GM12878 (cell line): ENCODE measurements around the gene SECISBP2. TPM values are rescaled to one million over a fixed set of nuclear protein-coding genes. Genes with fewer than 3 reads are reported as not detected.

Experiments
- ATAC-seq: fragments of 200-7000 bp; cut with Tn5 transposase; 3 replicates; pipeline ENCODE4 v1.9.1; 2020; ENCODE audit warnings: mild to moderate bottlenecking, moderate library complexity
- BruUV-seq: library from RNA; stranded (reverse); fragments of 400-500 nt; replicated peaks from 2 replicates; lab custom pipeline; 2021; lab: Mats Ljungman, UMichigan
- CTCF ChIA-PET: fragments of 300-600 bp; sonication (Branson Sonifier 250); formaldehyde crosslinking; extraction: SDS; loops from one replicate; lab custom pipeline; 2021; ENCODE audit warnings: inconsistent platforms; lab: Yijun Ruan, JAX
- POLR2A ChIA-PET: fragments of 350-600 bp; formaldehyde crosslinking; extraction: SDS; loops from one replicate; lab custom pipeline; 2021; ENCODE audit warnings: inconsistent platforms; lab: Charles Lee
- RAD21 ChIA-PET: fragments of 300-600 bp; sonication (Branson Sonifier 250); formaldehyde crosslinking; loops from one replicate; lab custom pipeline; 2023; ENCODE audit warnings: antibody characterized with exemption; ENCODE audit not compliant: unreplicated experiment; lab: Charles Lee
- SMC1A ChIA-PET: fragments of 300-600 bp; sonication (Branson Sonifier 250); formaldehyde crosslinking; loops from one replicate; lab custom pipeline; 2023; ENCODE audit not compliant: unreplicated experiment, uncharacterized antibody; lab: Charles Lee
- DNase-seq: peaks from one replicate; pipeline ENCODE4 v3.0.0-alpha.2; 2011; ENCODE audit warnings: low read depth, low spot score
- FAIRE-seq: peaks from 3 replicates; lab custom pipeline; 2011; peaks lifted over from hg19 to GRCh38; lab: Jason Lieb, UNC
- H2AFZ ChIP-seq: 2 replicates; pipeline ENCODE4 v1.6.0; 2011; ENCODE audit warnings: low read depth, low read length, control low read depth; ENCODE audit not compliant: control insufficient read depth
- H3K27ac ChIP-seq: 2 replicates; pipeline ENCODE4 v1.5.1; 2011; ENCODE audit warnings: control low read depth; ENCODE audit not compliant: control insufficient read depth, insufficient read depth
- H3K27me3 ChIP-seq, 2 experiments: replicated peaks in 1 of 2; 2 replicates each; pipeline versions ENCODE4 v1.6.0 to v1.6.1; 2011; ENCODE audit warnings: low read length in 1 of 2; ENCODE audit not compliant: control insufficient read depth in 2 of 2, insufficient read depth in 2 of 2
- H3K36me3 ChIP-seq, 2 experiments: 2 replicates each; pipeline ENCODE4 v1.5.1; 2011; ENCODE audit warnings: low read length in 1 of 2; ENCODE audit not compliant: control insufficient read depth in 2 of 2, insufficient read depth in 2 of 2
- H3K4me1 ChIP-seq: 2 replicates; pipeline ENCODE4 v1.6.1; 2011; ENCODE audit warnings: mild to moderate bottlenecking, low read length, moderate library complexity, mixed read lengths; ENCODE audit not compliant: control insufficient read depth, insufficient read depth
- H3K4me2 ChIP-seq: 2 replicates; pipeline ENCODE4 v1.6.0; 2011; ENCODE audit warnings: control low read depth; ENCODE audit not compliant: control insufficient read depth, insufficient read depth
- H3K4me3 ChIP-seq: fragments of 200-600 bp; sonication (generic); 2 replicates; pipeline ENCODE4 v1.5.1; 2016
- H3K79me2 ChIP-seq: 2 replicates; pipeline ENCODE4 v1.6.0; 2011; ENCODE audit warnings: low read length; ENCODE audit not compliant: control insufficient read depth, insufficient read depth
- H3K9ac ChIP-seq: 2 replicates; pipeline ENCODE4 v1.8.0; 2011; ENCODE audit warnings: low read length, control low read depth, mixed read lengths; ENCODE audit not compliant: control insufficient read depth, insufficient read depth
- H3K9me3 ChIP-seq: replicated peaks from 3 replicates; pipeline ENCODE4 v1.5.1; 2011; ENCODE audit warnings: mild to moderate bottlenecking, low read length; ENCODE audit not compliant: control insufficient read depth, insufficient read depth
- H4K20me1 ChIP-seq: 2 replicates; pipeline ENCODE4 v1.6.0; 2011; ENCODE audit not compliant: control insufficient read depth, insufficient read depth
- CEBPB ChIP-seq, 2 experiments: fragments of 150-350 bp in 1 of 2; IDR thresholded peaks; 2 replicates each; pipeline ENCODE4 v1.6.1; 2012 to 2014; ENCODE audit warnings: low read depth in 2 of 2, low read length in 2 of 2, borderline replicate concordance in 1 of 2, inconsistent platforms in 1 of 2
- EGR1 ChIP-seq, 2 experiments: IDR thresholded peaks; 1 replicate in 1 of 2; 2 replicates in 1 of 2; pipeline ENCODE4 v1.6.1; 2011 to 2012; ENCODE audit warnings: low read depth in 2 of 2, low read length in 2 of 2, borderline replicate concordance in 1 of 2, mild to moderate bottlenecking in 1 of 2, moderate library complexity in 1 of 2
- EP300 ChIP-seq, 2 experiments: fragments of 150-350 bp in 1 of 2; IDR thresholded peaks; 2 replicates each; pipeline ENCODE4 v1.6.1; 2011 to 2012; ENCODE audit warnings: low read depth in 2 of 2, low read length in 2 of 2, borderline replicate concordance in 1 of 2, improper control_type of control experiment in 1 of 2, inconsistent platforms in 1 of 2; ENCODE audit not compliant: control insufficient read depth in 1 of 2
- FOS ChIP-seq: IDR thresholded peaks from 3 replicates; pipeline ENCODE4 v1.6.1; 2011; ENCODE audit warnings: borderline replicate concordance; ENCODE audit not compliant: insufficient read length; ENCODE audit errors: extremely low read depth
- FOXK2 ChIP-seq: fragments of 450-650 bp; IDR thresholded peaks from 2 replicates; pipeline ENCODE4 v1.6.1; 2017; ENCODE audit warnings: mild to moderate bottlenecking, moderate library complexity
- KLF5 ChIP-seq: fragments of 450-650 bp; IDR thresholded peaks from 2 replicates; pipeline ENCODE4 v1.6.1; 2014; ENCODE audit warnings: mild to moderate bottlenecking; ENCODE audit not compliant: partially characterized antibody
- NFIC ChIP-seq: IDR thresholded peaks from 2 replicates; pipeline ENCODE4 v1.6.1; 2012; ENCODE audit warnings: low read depth, mild to moderate bottlenecking, inconsistent platforms, low read length, moderate library complexity
- NFXL1 ChIP-seq: fragments of 450-650 bp; IDR thresholded peaks from 2 replicates; pipeline ENCODE4 v1.6.1; 2017; ENCODE audit warnings: antibody characterized with exemption, mild to moderate bottlenecking, borderline replicate concordance
- PML ChIP-seq: IDR thresholded peaks from 2 replicates; pipeline ENCODE4 v1.6.1; 2012; ENCODE audit warnings: low read length, inconsistent platforms
- SIX5 ChIP-seq: IDR thresholded peaks from 2 replicates; pipeline ENCODE4 v1.6.1; 2011; ENCODE audit warnings: mild to moderate bottlenecking, low read depth, low read length, moderate library complexity; ENCODE audit not compliant: severe bottlenecking
- STAT1 ChIP-seq: fragments of 450-650 bp; conservative IDR thresholded peaks from 2 replicates; pipeline ENCODE4 v1.6.1; 2014; ENCODE audit warnings: antibody characterized with exemption, mild to moderate bottlenecking
- ZNF207 ChIP-seq: fragments of 450-650 bp; IDR thresholded peaks from 2 replicates; pipeline ENCODE4 v1.6.1; 2014; ENCODE audit warnings: antibody characterized with exemption, mild to moderate bottlenecking, borderline replicate concordance
- WGBS: methylation state at CpG from one replicate; pipeline ENCODE4 v1.1.6; 2016; ENCODE audit warnings: low lambda C conversion rate; ENCODE audit not compliant: insufficient replicate concordance, insufficient coverage; ENCODE audit errors: missing lambda C conversion rate; 5-methylcytosine and 5-hydroxymethylcytosine counted together
- in situ Hi-C: fragments of 300-500 bp; cut with MboI; formaldehyde crosslinking; loops from 9 replicates; pipeline ENCODE4 v1.14.3; 2018; ENCODE audit warnings: mixed read lengths
- intact Hi-C: fragments of 100-400 bp; cut with micrococcal nuclease; formaldehyde crosslinking; loops from one replicate; pipeline ENCODE4 v1.14.2; 2022; ENCODE audit not compliant: unreplicated experiment
- polyA plus RNA-seq, 11 experiments: library from polyadenylated mRNA; depleted of rRNA in 4 of 11; unstranded in 6 of 11; stranded (reverse) in 5 of 11; fragments of >200 nt; fragmentation: Nextera tagmentation in 4 of 11; fragmentation: Illumina TruSeq in 1 of 11; extraction: Ambion mirVana in 4 of 11; extraction: Trizol in 1 of 11; gene quantifications; 1 replicate in 1 of 11; 2 replicates in 10 of 11; pipeline versions ENCODE4 v1.2.1 to v1.2.3, GENCODE V29; 2011 to 2016; ENCODE audit warnings: inconsistent platforms in 2 of 11, missing spikeins in 2 of 11, low read depth in 1 of 11
- total RNA-seq, 4 experiments: library from RNA; depleted of rRNA in 3 of 4; stranded (reverse); fragments of >200 nt in 3 of 4; fragmentation: Illumina TruSeq in 1 of 4; extraction: Trizol in 1 of 4; gene quantifications; 2 replicates each; pipeline versions ENCODE4 v1.2.1 to v1.2.3, GENCODE V29; 2013 to 2021
- TF ChIP-seq, protein P1 (sequence below): IDR thresholded peaks from 2 replicates; pipeline ENCODE4 v1.6.1; 2011; ENCODE audit warnings: low read depth, mild to moderate bottlenecking, low read length, moderate library complexity, borderline replicate concordance; ENCODE audit errors: extremely low read depth
- TF ChIP-seq, protein P2 (sequence below): fragments of 450-650 bp; formaldehyde crosslinking; IDR thresholded peaks from 2 replicates; pipeline ENCODE4 v1.5.0; 2022; ENCODE audit warnings: mild to moderate bottlenecking, missing genetic modification characterization
- TF ChIP-seq, protein P3 (sequence below): fragments of 450-650 bp; formaldehyde crosslinking; IDR thresholded peaks from 2 replicates; pipeline ENCODE4 v1.4.0; 2022; ENCODE audit warnings: mild to moderate bottlenecking, moderate library complexity

Gene SECISBP2
- total and polyA plus RNA-seq, 10 of the 15 experiments (the other 5 are each of a cell fraction or from before 2014, with no cell fraction given): 4.6 to 50.5 (median 31.9) TPM

DNA sequence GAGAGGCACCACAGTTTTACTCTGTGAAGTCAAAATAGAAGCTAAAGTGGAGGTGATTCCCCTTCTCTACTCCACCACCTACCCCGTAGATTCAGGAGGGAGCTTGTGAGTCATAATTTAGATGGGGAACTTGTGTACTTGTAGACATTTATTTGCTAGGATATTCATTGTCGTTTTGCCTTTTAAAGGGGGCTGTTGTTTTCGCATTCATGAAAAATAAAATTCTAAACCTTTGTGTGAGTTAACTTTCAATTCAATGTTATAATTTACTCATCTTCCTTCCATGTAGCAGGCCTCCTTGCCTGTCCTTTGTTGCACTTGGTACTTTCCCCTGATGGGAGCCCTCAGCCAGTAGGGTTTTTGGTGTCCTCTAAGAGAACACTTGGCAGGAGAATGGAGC lies 22.0 kb downstream of the SECISBP2 start:
- H3K79me2 ChIP-seq: no peaks in the 10 kb centered on the region; the same call in 1 of the 2 replicates
- H3K4me3 ChIP-seq: peak overlapping the region; percentile 37; the same call in 1 of the 2 replicates
- in situ Hi-C loops (no loop called here), intact Hi-C loops (no loop called here)
- peaks cover 22% of the 10 kb centered on the region for H3K4me1 ChIP-seq
- peak overlapping the region; percentile 80 for H3K4me2 ChIP-seq
- ChIA-PET POLR2A (interaction anchor here (1.2 to 1.4 kb wide), 2 partner anchors 13 to 70 kb away, joined by 4 read pairs; no protein-coding TSS in a partner anchor), SMC1A (interaction anchor here (0.6 to 2.2 kb wide), 11 partner anchors 8 to 258 kb away, joined by 3 to 20 read pairs (median 3); no protein-coding TSS in a partner anchor), CTCF (interaction anchor here (0.9 to 1.5 kb wide), 3 partner anchors 9 to 209 kb away, joined by 3 to 7 read pairs (median 5); no protein-coding TSS in a partner anchor), RAD21 (interaction anchor here (0.5 to 2.1 kb wide), 12 partner anchors 9 to 209 kb away, joined by 3 to 18 read pairs (median 4); partner anchors contain the start of gene SECISBP2)
- FAIRE-seq (peak; percentile 85), DNase-seq (peak; percentile 45), ATAC-seq (peak; percentile 97)
- peak overlapping the region; percentile 57; the same call in 1 of the 2 replicates for H3K9ac ChIP-seq
- no peaks in the 10 kb centered on the region for H3K27me3 ChIP-seq
- peaks cover 2% of the 10 kb centered on the region; the same call in 1 of the 3 replicates for H3K9me3 ChIP-seq
- peak overlapping the region; percentile 85 for H3K27ac ChIP-seq
- peaks cover 4 to 26% of the 10 kb centered on the region in 2 experiments; a peak in 3 of 4 replicates for H3K36me3 ChIP-seq
- WGBS: 3% methylated on average over 3 of the region's 3 CpGs
- no peak overlapping the region; the same call in 1 of the 2 replicates for H2AFZ ChIP-seq
- no peaks in the 10 kb centered on the region for H4K20me1 ChIP-seq
- BruUV-seq: no TSS peak
- TF ChIP-seq FOXK2 (peak; percentile 88), STAT1 (no peak), ZNF207 (no peak), KLF5 (peak; percentile 89), CEBPB (IDR thresholded peaks at IDR 0.05; ENCODE audit: borderline replicate concordance in 1 of 2, low read depth in 2 of 2, low read length in 2 of 2) (no peak), FOS (no peak), NFIC (0 out of 2 replicates have a peak, but pooled peaks have one; percentile 4), EP300 (IDR thresholded peaks at IDR 0.05; ENCODE audit: borderline replicate concordance in 1 of 2, control insufficient read depth in 1 of 2, low read depth in 2 of 2, low read length in 2 of 2) (no peak), EGR1 (IDR thresholded peaks at IDR 0.05; ENCODE audit: borderline replicate concordance in 1 of 2, low read depth in 2 of 2, low read length in 2 of 2) (no peak), PML (0 out of 2 replicates have a peak, but pooled peaks have one; percentile 30), SIX5 (no peak), NFXL1 (no peak)
- TF ChIP-seq, protein P1, sequence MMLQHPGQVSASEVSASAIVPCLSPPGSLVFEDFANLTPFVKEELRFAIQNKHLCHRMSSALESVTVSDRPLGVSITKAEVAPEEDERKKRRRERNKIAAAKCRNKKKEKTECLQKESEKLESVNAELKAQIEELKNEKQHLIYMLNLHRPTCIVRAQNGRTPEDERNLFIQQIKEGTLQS: no peak
- TF ChIP-seq, protein P2, sequence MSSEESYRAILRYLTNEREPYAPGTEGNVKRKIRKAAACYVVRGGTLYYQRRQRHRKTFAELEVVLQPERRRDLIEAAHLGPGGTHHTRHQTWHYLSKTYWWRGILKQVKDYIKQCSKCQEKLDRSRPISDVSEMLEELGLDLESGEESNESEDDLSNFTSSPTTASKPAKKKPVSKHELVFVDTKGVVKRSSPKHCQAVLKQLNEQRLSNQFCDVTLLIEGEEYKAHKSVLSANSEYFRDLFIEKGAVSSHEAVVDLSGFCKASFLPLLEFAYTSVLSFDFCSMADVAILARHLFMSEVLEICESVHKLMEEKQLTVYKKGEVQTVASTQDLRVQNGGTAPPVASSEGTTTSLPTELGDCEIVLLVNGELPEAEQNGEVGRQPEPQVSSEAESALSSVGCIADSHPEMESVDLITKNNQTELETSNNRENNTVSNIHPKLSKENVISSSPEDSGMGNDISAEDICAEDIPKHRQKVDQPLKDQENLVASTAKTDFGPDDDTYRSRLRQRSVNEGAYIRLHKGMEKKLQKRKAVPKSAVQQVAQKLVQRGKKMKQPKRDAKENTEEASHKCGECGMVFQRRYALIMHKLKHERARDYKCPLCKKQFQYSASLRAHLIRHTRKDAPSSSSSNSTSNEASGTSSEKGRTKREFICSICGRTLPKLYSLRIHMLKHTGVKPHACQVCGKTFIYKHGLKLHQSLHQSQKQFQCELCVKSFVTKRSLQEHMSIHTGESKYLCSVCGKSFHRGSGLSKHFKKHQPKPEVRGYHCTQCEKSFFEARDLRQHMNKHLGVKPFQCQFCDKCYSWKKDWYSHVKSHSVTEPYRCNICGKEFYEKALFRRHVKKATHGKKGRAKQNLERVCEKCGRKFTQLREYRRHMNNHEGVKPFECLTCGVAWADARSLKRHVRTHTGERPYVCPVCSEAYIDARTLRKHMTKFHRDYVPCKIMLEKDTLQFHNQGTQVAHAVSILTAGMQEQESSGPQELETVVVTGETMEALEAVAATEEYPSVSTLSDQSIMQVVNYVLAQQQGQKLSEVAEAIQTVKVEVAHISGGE (CRISPR knock-in tag): no peak
- TF ChIP-seq, protein P3, sequence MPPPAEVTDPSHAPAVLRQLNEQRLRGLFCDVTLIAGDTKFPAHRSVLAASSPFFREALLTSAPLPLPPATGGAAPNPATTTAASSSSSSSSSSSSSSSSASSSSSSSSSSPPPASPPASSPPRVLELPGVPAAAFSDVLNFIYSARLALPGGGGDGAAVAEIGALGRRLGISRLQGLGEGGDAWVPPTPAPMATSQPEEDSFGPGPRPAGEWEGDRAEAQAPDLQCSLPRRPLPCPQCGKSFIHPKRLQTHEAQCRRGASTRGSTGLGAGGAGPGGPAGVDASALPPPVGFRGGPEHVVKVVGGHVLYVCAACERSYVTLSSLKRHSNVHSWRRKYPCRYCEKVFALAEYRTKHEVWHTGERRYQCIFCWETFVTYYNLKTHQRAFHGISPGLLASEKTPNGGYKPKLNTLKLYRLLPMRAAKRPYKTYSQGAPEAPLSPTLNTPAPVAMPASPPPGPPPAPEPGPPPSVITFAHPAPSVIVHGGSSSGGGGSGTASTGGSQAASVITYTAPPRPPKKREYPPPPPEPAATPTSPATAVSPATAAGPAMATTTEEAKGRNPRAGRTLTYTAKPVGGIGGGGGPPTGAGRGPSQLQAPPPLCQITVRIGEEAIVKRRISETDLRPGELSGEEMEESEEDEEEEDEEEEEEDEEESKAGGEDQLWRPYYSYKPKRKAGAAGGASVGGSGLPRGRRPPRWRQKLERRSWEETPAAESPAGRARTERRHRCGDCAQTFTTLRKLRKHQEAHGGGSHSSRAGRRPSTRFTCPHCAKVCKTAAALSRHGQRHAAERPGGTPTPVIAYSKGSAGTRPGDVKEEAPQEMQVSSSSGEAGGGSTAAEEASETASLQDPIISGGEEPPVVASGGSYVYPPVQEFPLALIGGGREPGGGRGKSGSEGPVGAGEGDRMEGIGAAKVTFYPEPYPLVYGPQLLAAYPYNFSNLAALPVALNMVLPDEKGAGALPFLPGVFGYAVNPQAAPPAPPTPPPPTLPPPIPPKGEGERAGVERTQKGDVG: no peak
